ENCODE measurements around the gene REV1.
"Not testable (repeated sequence)": the region's sequence is repeated elsewhere in the genome, so short reads cannot be mapped to it uniquely, and the experiment has no call there.

REV1 gene

GRCh38 chr2:99485411-99485810, 4.4 kb downstream of the REV1 start:
- no peak for DNase-seq

GRCh38 chr2:99484205-99484604, 5.6 kb downstream of the REV1 start:
- no peak for DNase-seq

GRCh38 chr2:99481941-99482340, 7.9 kb downstream of the REV1 start:
- no peak for DNase-seq

- DNase-seq, result no peak
Measured at GRCh38 chr2:99481527-99481926, 8.3 kb downstream of the REV1 start.

- DNase-seq, result no peak
Measured at GRCh38 chr2:99480390-99480789, 9.4 kb downstream of the REV1 start.

- DNase-seq, result no peak
Measured at GRCh38 chr2:99478632-99479031, 11.2 kb downstream of the REV1 start.

GRCh38 chr2:99477054-99477453, 12.8 kb downstream of the REV1 start:
- DNase-seq, result no peak

- no peak for DNase-seq
Measured at GRCh38 chr2:99476629-99477028, 13.2 kb downstream of the REV1 start.

GRCh38 chr2:99475095-99475494, 14.7 kb downstream of the REV1 start:
- not testable (repeated sequence) for DNase-seq

GRCh38 chr2:99473518-99474083, 16.2 kb downstream of the REV1 start:
- no peak for DNase-seq

GRCh38 chr2:99472600-99472960, 17.2 kb downstream of the REV1 start:
- DNase-seq, result no peak

GRCh38 chr2:99471654-99472599, 17.9 kb downstream of the REV1 start:
- DNase-seq, result no peak

GRCh38 chr2:99470957-99471356, 18.9 kb downstream of the REV1 start:
- DNase-seq, result no peak

- DNase-seq, result not testable (repeated sequence)
Measured at GRCh38 chr2:99470459-99470858, 19.4 kb downstream of the REV1 start.

GRCh38 chr2:99469394-99469793, 20.4 kb downstream of the REV1 start:
- DNase-seq, result no peak

GRCh38 chr2:99468155-99468554, 21.7 kb downstream of the REV1 start:
- no peak for DNase-seq

- DNase-seq, result no peak
Measured at GRCh38 chr2:99467390-99467789, 22.4 kb downstream of the REV1 start.

- no peak for DNase-seq
Measured at GRCh38 chr2:99461828-99462483, 27.9 kb downstream of the REV1 start.

GRCh38 chr2:99458529-99458928, 31.3 kb downstream of the REV1 start:
- no peak for DNase-seq

- no peak for DNase-seq
Measured at GRCh38 chr2:99451686-99452085, 38.1 kb downstream of the REV1 start.

GRCh38 chr2:99451280-99451679, 38.5 kb downstream of the REV1 start:
- no peak for DNase-seq

- no peak for DNase-seq
Measured at GRCh38 chr2:99450199-99450598, 39.6 kb downstream of the REV1 start.

- no peak for DNase-seq
Measured at GRCh38 chr2:99448556-99448955, 41.3 kb downstream of the REV1 start.

GRCh38 chr2:99445065-99445464, 44.8 kb downstream of the REV1 start:
- DNase-seq, result no peak
